KOPT-K1 (cell line): ENCODE data around the gene GPBAR1.

Source experiments
- H3K27ac ChIP-seq: fragments of 200-600 bp; sonication (generic); 2 replicates; pipeline ENCODE4 v1.5.1; 2016; ENCODE audit warnings: antibody characterized with exemption, mild to moderate bottlenecking, low read depth, low read length; ENCODE audit not compliant: poor library complexity, severe bottlenecking
- H3K36me3 ChIP-seq: fragments of 200-600 bp; sonication (generic); 2 replicates; pipeline ENCODE4 v1.5.1; 2017; ENCODE audit warnings: antibody characterized with exemption, mild to moderate bottlenecking, low read length, moderate library complexity; ENCODE audit not compliant: insufficient read depth
- H3K9me3 ChIP-seq: fragments of 200-600 bp; sonication (generic); 2 replicates; pipeline ENCODE4 v1.5.1; 2017; ENCODE audit warnings: antibody characterized with exemption, low read length, mild to moderate bottlenecking; ENCODE audit not compliant: insufficient read depth, poor library complexity, severe bottlenecking

GPBAR1 gene

DNA sequence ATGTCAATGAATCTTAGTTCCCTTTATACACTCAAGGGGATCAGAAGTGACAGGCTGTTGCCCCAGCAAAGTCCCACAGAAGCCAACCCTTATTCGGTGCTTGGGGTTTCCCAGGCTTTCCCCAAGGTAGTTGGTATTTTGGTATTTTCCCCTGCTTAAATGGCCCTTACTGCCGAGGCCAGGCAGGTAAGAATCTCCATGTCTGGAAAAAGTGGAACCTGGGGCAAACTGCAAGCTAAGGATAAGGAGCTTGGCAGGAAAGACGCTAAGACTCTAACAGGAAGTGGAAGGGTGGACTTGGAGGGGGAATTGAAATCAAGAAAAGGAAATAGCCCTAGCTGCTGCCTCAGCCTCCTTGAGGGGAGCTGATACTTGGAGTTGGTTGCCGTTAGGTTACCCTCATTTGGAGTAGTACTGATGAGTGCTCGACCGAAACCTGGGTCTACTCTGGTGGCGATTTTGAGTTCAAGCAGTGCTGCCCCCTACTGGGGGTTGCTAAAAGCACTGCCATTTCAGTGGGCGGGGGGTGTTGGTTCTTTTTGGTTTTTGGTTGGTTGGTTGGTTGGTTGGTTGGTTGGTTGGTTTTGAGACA is 3.3 kb upstream of the GPBAR1 start:
- Histone ChIP-seq H3K9me3 (no peaks in the 10 kb centered on the region), H3K27ac (no peak overlapping the region), H3K36me3 (peaks cover 50% of the 10 kb centered on the region)

DNA sequence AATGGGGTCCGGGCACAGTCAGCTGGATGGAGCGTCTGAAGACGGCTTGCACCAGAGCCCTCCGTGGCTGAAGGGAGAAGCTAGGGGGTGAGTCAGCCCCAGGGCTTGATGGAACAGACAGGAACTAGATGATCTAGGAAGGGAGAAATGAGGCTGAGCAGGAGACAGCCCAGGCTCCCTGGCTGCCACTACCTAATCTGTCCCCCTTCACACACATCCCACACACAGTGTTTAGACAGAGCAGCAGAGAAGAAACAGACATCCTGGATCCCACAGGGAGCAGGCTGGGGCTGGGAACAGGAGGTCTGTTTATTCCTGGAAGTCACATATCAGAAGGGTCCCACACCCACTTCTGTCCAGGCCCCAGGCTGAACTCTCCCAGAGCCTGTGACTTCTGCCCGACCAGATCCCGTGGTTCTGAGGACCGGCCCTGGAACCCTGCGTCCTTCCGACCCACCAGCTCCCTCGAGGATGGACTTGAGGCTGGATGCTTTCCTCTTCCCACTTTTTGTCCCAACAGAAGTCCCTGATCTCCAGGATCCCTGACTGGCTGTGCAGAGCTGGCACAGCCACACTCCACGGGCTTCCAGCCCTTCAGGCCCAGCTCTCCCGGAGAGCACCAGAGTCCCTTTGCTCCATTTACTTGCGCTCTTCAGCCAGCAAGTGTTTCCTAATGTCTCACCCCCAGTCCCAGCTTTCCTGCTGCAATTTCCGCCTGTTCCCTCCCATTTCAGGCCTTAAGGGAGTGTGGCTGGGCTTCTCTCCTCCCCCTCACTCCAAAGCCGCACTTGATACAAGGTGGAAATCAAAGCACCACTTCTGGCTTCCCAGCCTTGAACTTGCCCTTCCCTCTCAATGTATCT is 1.5 kb upstream of the GPBAR1 start:
- H3K36me3 ChIP-seq: peaks cover 45% of the 10 kb centered on the region
- no peak overlapping the region for H3K27ac ChIP-seq

DNA sequence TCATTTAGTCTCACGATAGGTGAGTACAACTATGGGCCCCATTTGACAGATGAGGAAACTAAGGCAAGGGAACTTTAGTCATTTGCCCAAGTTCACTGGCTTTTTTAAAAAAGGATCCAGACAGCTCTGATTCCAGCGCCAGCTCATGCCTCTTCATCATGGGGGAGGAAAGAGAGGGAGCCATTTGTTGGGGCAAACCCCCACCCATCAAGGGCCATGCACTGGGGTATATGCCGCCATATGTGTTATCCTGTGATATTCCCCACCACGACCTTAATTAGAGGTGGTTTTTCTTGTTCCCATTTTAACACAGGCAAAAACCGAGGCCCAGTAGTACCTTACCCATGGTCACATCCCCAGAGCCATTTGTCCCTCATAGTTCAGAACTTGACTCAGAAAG is 649 bp upstream of the GPBAR1 start:
- no peak overlapping the region for H3K27ac ChIP-seq
- peaks cover 45% of the 10 kb centered on the region for H3K36me3 ChIP-seq
- no peaks in the 10 kb centered on the region for H3K9me3 ChIP-seq

More for the DNA sequence above, 1.5 kb upstream of the GPBAR1 start:
- no peaks in the 10 kb centered on the region for H3K9me3 ChIP-seq

DNA sequence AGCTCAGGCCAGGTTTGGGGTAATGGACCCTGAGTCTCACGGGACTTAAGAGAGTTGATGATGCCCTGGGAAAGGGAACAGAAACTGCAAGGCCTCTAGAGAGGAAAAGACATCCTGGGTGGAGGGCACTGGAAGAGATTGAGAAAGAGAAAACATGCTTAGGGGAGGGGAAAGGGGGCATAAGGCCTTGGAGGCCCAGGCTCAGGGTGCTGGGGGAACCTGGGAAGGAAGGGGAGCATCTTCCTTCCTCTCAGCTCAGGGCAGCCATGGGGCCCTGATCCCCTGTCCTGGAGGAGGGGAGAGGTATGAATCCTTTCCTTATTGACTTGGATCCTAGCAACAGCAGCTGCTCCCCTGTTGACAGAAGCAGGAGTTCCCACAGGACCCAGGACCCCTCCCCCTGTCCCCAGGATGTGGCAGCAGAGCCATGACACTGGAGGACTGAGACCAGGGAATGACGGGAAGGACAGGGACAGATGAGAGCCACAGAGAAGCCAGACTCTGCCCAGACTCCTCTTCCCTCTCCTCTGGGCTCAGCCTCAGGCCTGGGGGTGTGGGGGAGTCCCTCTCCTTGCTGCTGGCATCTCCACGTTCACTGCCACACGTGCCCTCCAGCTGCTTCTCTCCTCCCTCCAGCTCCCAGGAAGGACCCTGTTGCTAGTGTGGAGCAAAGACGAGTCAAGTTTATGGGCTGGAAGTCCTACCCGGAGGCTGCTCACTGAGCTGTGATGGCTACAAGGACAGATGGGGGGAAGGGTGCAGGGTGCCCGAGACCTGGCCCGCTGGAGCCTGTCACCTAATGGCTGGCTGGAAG is 815 bp downstream of the GPBAR1 start:
- Histone ChIP-seq H3K27ac (no peak overlapping the region), H3K36me3 (peaks cover 46% of the 10 kb centered on the region), H3K9me3 (no peaks in the 10 kb centered on the region)

DNA sequence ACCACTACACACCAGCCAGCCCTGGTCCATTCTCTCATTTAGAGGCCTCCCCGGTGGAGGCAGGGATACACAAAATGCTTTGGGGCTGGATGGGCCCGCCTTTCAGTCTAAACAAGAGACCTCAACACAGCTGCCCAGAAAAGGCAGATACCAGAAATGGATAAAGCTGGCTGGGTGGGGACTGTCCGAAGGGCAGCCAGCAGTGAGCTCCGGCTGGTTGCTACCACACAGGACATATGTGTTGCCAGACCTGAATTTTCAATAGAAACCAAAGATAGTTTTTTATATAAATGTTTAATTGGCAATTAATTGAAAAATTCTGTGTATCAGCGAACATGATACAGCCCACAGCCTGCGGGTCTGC is 1.4 kb downstream of the GPBAR1 start:
- Histone ChIP-seq H3K9me3 (no peaks in the 10 kb centered on the region), H3K27ac (no peak overlapping the region), H3K36me3 (peaks cover 46% of the 10 kb centered on the region)

DNA sequence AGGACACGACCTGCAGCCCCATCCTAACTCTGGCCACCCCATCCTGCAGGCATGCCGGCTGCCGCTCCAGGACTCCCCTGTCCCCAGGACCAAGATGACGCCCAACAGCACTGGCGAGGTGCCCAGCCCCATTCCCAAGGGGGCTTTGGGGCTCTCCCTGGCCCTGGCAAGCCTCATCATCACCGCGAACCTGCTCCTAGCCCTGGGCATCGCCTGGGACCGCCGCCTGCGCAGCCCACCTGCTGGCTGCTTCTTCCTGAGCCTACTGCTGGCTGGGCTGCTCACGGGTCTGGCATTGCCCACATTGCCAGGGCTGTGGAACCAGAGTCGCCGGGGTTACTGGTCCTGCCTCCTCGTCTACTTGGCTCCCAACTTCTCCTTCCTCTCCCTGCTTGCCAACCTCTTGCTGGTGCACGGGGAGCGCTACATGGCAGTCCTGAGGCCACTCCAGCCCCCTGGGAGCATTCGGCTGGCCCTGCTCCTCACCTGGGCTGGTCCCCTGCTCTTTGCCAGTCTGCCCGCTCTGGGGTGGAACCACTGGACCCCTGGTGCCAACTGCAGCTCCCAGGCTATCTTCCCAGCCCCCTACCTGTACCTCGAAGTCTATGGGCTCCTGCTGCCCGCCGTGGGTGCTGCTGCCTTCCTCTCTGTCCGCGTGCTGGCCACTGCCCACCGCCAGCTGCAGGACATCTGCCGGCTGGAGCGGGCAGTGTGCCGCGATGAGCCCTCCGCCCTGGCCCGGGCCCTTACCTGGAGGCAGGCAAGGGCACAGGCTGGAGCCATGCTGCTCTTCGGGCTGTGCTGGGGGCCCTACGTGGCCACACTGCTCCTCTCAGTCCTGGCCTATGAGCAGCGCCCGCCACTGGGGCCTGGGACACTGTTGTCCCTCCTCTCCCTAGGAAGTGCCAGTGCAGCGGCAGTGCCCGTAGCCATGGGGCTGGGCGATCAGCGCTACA is 2.1 kb downstream of the GPBAR1 start:
- Histone ChIP-seq H3K36me3 (peaks cover 51% of the 10 kb centered on the region), H3K9me3 (no peaks in the 10 kb centered on the region), H3K27ac (no peak overlapping the region)

DNA sequence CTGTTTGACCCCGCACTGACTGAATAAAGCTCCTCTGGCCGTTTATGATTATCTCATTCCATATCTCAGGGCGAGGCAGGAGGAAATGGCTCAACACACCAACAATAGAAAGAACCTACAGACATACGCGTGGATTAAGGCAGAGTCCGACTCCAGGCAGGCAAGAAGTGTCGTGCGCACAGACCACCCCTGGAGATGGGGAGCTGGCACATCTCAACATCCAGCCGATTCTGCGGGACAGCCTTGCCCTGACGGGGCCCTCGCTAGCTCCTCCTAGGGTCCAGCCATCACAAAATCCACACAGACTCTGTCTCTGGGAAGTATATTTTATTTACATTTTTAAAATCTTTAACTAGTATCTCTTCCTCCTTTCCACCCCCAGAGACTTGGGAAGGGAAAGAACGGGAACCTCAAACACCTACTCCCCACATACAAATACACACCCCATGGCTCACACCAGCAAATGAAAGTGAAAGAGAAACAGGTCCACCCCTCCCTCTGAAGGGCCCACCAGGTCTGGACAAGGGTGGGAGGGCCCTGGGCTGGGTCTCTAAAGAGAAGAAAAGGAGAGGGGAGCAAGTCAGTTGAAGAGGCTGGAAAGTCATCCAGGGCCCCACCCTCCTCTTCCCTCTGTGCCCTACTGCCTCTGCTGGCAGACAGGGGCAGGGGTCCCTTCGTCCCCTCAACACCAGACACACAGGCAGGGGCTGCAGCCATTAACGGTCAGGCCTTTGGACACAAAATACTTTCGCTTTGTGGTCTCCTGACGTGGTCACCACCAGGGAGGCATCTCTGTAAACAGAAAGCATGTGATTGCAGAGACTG is 3.2 kb downstream of the GPBAR1 start:
- Histone ChIP-seq H3K9me3 (no peaks in the 10 kb centered on the region), H3K27ac (peak overlapping the region; percentile 39), H3K36me3 (peaks cover 51% of the 10 kb centered on the region)

DNA sequence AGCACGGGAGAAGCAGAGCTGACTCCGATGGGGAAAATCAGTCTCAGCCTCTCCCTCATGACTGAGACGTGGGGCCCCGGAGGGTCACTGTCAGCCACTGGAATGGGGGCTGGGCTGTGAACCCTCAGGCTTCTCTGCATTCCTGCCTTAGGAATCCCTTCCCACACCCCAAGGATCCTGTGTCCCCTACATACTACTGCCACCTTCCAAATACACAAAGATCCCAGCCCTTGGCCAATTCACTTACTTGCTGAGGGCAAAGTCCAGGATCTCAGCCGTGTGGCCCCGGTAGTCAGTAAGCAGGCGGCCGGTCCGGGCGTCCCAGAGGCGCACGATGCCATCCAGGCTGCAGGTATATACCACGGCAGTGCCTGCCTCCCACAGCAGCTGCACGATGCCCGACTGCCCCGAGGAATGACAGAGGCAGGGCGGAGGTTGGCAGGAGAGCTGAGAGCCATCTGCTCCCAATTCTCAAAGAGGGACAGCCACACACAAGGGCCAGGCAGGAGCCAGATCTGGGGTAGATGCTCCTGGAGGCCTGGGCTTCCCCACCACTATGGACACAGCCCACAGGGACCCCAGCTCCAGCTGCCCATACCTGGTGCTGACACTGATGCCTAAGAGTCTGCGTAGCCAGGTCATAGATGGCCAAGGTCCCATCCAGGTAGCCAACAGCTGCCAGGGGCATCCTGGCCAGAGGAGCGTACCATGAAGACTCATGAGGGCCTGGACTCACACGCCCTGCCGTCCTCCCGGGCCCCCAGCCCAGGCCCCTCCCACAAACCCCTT is 4.2 kb downstream of the GPBAR1 start:
- H3K9me3 ChIP-seq: no peaks in the 10 kb centered on the region
- H3K27ac ChIP-seq: no peak overlapping the region
- peaks cover 51% of the 10 kb centered on the region for H3K36me3 ChIP-seq

DNA sequence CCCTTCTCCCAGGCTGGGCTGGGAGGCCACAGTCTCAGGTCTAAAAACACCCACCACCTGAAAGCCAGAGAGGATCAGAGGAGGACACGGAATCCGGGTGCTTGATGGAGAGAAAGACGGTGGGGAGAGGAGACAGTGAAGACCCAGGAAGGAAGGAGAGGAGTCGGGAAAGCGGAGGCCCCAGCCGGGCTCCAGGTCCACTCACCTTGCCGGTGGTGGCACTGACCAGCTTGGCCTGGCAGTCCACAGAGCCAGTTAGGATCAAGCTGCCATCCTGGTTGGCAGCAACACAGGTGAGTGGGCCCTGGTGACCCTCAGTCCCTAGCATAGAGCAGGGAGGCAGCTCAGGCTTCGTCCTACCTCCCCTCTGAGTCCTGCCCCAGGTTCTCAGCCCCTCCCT is 4.8 kb downstream of the GPBAR1 start:
- Histone ChIP-seq H3K9me3 (no peaks in the 10 kb centered on the region), H3K27ac (no peak overlapping the region), H3K36me3 (peaks cover 51% of the 10 kb centered on the region)

DNA sequence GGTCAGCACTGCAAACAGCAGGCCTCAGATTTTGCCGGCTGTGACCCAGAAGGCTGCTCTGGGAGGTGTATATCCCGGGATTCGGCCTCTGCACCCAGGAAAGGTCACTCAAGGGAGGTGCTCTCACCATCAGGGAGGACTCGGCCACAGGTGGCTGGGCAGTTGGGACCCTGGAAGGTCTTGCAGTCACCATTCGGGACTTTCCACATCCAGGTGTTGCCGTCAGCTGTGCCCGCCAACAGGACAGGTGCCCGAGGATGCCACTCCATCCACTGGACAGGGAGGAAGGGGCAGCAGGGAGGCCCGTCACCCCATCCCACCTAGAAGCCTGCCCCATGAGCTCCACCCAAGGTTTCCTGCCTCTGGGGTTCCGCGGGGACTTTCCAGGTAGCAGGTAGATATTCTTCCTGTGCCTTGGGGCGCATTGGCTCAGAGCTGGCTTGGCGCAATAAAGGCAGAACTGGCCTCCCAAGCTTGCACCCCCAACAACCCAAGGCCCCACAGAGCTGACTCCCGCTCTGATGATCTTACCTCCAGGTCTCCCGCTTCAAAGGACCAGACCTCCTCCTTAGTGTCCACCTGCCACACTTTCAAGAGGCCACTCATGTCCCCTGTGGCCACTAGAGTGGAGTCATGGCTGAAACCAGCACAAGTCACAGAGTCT is 5.6 kb downstream of the GPBAR1 start:
- Histone ChIP-seq H3K9me3 (no peaks in the 10 kb centered on the region), H3K27ac (no peak overlapping the region), H3K36me3 (peaks cover 51% of the 10 kb centered on the region)

DNA sequence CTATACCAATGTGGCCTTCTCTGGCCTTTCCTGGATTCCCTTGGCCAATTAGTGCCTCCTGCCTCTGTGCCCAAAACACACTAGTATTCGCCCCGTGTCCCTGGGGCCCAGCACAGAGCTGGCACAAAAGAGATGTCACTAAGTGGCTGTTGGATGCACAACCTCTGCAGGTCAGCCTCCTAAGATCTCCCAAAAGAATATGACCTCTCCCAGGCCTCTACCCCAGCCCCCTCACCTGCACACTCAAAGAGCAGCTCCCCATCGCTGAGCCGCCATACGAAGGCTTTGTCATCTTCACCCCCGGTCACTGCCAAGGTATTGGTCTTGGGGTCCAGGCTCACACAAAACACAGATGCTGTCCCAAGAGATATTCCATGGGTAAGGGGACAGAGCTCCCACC is 6.4 kb downstream of the GPBAR1 start:
- peaks cover 52% of the 10 kb centered on the region for H3K36me3 ChIP-seq
- no peaks in the 10 kb centered on the region for H3K9me3 ChIP-seq
- no peak overlapping the region for H3K27ac ChIP-seq

DNA sequence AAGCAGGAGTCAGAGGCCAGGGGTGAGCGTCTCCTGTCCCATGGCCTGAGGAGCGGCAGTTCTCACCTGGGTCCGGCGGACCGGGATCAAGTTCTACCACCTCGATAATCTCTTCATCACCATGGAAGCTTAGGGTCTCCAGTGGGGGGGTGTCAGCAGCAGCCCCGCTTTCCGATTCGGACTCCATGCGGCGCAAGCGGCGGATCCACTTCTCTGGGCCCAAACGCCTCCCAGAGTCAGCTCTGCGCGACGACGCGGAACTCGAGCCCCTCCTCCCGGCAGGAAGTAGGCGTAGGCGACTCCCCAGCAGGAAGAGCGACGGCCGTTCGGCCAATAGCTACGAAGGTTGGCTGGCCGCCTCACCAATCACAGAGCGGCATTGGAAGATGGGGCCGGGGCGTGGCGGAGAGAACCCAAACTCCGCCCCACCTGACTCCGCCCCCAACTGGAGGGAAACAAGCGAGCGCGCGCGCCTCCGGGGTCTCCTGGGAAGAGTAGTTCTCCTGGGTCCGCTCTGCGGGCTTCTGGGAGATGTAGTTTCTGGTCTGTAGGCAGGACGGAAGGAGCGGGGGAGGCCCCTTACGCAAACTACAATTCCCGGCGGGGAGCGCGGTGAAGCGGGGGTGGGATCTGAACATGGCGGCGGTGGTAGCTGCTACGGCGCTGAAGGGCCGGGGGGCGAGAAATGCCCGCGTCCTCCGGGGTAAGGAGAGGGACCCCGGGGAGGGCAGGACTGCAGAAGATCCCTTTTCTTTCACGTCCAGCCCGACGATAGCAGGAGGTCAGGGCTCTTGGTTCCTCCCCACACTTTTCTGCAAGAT is 9.3 kb downstream of the GPBAR1 start, which contains the start of the genes AAMP and PNKD:
Gene AAMP (minus strand): TSS at position 238 of the 821 bp plus-strand sequence. CDS start 51 bp downstream, at position 187.
Gene PNKD (plus strand): TSS at position 620 of the 821 bp plus-strand sequence. CDS start 17 bp downstream, at position 637.
- peaks cover 50% of the 10 kb centered on the region for H3K36me3 ChIP-seq
- H3K9me3 ChIP-seq: no peaks in the 10 kb centered on the region
- peak within 1 kb of the TSS; percentile 78 for H3K27ac ChIP-seq
